HepG2 (cell line): Measurements from ENCODE around the gene TBC1D4. TPM values are rescaled to one million over a fixed set of nuclear protein-coding genes. Genes with fewer than 3 reads are reported as not detected.

Experiments
- BORCS8-MEF2B ChIP-seq: sonication (generic); formaldehyde crosslinking; IDR thresholded peaks from 2 replicates; pipeline ENCODE4 v1.8.0; 2022; ENCODE audit warnings: mild to moderate bottlenecking, missing genetic modification reagents
- ESRRA ChIP-seq: sonication (generic); formaldehyde crosslinking; IDR thresholded peaks from 2 replicates; pipeline ENCODE4 v1.5.1; 2020; ENCODE audit warnings: mild to moderate bottlenecking, low read depth, missing genetic modification reagents
- GPN1 ChIP-seq: sonication (generic); formaldehyde crosslinking; IDR thresholded peaks from 2 replicates; pipeline ENCODE4 v1.5.1; 2020; ENCODE audit warnings: missing genetic modification reagents, borderline replicate concordance
- MEF2D ChIP-seq: sonication (generic); formaldehyde crosslinking; IDR thresholded peaks from 2 replicates; pipeline ENCODE4 v1.5.1; 2020; ENCODE audit warnings: mild to moderate bottlenecking, missing genetic modification reagents
- SMAD1 ChIP-seq: sonication (generic); formaldehyde crosslinking; IDR thresholded peaks from 2 replicates; pipeline ENCODE4 v1.4.0; 2020; ENCODE audit warnings: missing genetic modification reagents, low read depth, mild to moderate bottlenecking, borderline replicate concordance
- ZKSCAN8 ChIP-seq: IDR thresholded peaks from 2 replicates; pipeline ENCODE4 v1.6.1; 2016; ENCODE audit warnings: borderline replicate concordance, missing genetic modification reagents, missing compliant biosample characterization
- ZNF773 ChIP-seq: sonication (generic); formaldehyde crosslinking; IDR thresholded peaks from 2 replicates; pipeline ENCODE4 v1.4.0; 2020; ENCODE audit warnings: missing genetic modification reagents, borderline replicate concordance
- polyA plus RNA-seq, 8 experiments: library from polyadenylated mRNA; depleted of rRNA in 3 of 8; stranded (reverse) in 7 of 8; unstranded in 1 of 8; fragments of >200 nt; fragmentation: Illumina TruSeq in 4 of 8; extraction: Trizol in 4 of 8; gene quantifications; 2 replicates each; pipeline versions ENCODE4 v1.2.1 to v1.2.3, GENCODE V29; 2011 to 2016; ENCODE audit warnings: low read depth in 4 of 8, missing spikeins in 1 of 8, mixed read lengths in 1 of 8; ENCODE audit not compliant: insufficient read depth in 1 of 8
- total RNA-seq, 5 experiments: library from RNA; depleted of rRNA; stranded (reverse); fragments of >200 nt; fragmentation: Illumina TruSeq; extraction: Trizol; gene quantifications; 2 replicates each; pipeline ENCODE4 v1.2.3, GENCODE V29; 2016; ENCODE audit warnings: low read depth in 1 of 5
- TF ChIP-seq, protein P1 (sequence below): sonication (generic); formaldehyde crosslinking; IDR thresholded peaks from 2 replicates; pipeline ENCODE4 v1.8.0; 2022; ENCODE audit warnings: missing genetic modification reagents, mild to moderate bottlenecking, borderline replicate concordance
- TF ChIP-seq, protein P2 (sequence below): sonication (generic); formaldehyde crosslinking; IDR thresholded peaks from 2 replicates; pipeline ENCODE4 v1.5.1; 2020; ENCODE audit warnings: missing genetic modification reagents, mild to moderate bottlenecking, borderline replicate concordance
- TF ChIP-seq, protein P3 (sequence below): sonication (generic); formaldehyde crosslinking; IDR thresholded peaks from 2 replicates; pipeline ENCODE4 v1.4.0; 2020; ENCODE audit warnings: mild to moderate bottlenecking, missing genetic modification reagents
- TF ChIP-seq, protein P4 (sequence below): sonication (generic); formaldehyde crosslinking; IDR thresholded peaks from 2 replicates; pipeline ENCODE4 v1.4.0; 2020; ENCODE audit warnings: mild to moderate bottlenecking, missing genetic modification reagents

The TBC1D4 gene
- total and polyA plus RNA-seq, 2 of the 13 experiments (the other 11 are each of a cell fraction or from before 2014, with no cell fraction given), result 35.9 to 64.4 TPM

DNA sequence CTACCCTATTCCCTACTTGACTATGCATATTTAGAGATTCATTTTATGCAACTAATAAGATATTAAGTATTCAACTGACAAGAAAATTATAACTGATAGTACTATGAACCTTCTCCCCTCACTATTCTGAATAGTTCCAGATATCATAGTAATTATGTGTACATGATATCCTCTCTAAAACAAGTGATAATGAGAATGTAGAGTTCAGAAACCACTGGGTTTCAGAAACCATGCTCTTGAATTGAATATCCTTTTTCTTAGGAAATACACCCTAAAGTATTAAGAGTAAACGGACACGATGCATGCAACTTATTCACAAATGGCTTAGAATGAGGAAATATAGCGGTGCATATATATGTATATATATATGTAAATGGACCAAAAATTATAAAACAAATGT is 160.9 kb downstream of the TBC1D4 start (continued):
- TF ChIP-seq, protein P1, sequence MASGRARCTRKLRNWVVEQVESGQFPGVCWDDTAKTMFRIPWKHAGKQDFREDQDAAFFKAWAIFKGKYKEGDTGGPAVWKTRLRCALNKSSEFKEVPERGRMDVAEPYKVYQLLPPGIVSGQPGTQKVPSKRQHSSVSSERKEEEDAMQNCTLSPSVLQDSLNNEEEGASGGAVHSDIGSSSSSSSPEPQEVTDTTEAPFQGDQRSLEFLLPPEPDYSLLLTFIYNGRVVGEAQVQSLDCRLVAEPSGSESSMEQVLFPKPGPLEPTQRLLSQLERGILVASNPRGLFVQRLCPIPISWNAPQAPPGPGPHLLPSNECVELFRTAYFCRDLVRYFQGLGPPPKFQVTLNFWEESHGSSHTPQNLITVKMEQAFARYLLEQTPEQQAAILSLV (CRISPR knock-in tag), result no peak
- TF ChIP-seq, protein P2, sequence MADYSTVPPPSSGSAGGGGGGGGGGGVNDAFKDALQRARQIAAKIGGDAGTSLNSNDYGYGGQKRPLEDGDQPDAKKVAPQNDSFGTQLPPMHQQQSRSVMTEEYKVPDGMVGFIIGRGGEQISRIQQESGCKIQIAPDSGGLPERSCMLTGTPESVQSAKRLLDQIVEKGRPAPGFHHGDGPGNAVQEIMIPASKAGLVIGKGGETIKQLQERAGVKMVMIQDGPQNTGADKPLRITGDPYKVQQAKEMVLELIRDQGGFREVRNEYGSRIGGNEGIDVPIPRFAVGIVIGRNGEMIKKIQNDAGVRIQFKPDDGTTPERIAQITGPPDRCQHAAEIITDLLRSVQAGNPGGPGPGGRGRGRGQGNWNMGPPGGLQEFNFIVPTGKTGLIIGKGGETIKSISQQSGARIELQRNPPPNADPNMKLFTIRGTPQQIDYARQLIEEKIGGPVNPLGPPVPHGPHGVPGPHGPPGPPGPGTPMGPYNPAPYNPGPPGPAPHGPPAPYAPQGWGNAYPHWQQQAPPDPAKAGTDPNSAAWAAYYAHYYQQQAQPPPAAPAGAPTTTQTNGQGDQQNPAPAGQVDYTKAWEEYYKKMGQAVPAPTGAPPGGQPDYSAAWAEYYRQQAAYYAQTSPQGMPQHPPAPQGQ (CRISPR knock-in tag), result no peak
- no peak for TF ChIP-seq BORCS8-MEF2B
- no peak for TF ChIP-seq MEF2D (CRISPR knock-in tag)
- TF ChIP-seq GPN1, result no peak
- no peak for TF ChIP-seq ESRRA
- TF ChIP-seq, protein P3, sequence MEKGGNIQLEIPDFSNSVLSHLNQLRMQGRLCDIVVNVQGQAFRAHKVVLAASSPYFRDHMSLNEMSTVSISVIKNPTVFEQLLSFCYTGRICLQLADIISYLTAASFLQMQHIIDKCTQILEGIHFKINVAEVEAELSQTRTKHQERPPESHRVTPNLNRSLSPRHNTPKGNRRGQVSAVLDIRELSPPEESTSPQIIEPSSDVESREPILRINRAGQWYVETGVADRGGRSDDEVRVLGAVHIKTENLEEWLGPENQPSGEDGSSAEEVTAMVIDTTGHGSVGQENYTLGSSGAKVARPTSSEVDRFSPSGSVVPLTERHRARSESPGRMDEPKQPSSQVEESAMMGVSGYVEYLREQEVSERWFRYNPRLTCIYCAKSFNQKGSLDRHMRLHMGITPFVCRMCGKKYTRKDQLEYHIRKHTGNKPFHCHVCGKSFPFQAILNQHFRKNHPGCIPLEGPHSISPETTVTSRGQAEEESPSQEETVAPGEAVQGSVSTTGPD (CRISPR knock-in tag), result no peak
- no peak for TF ChIP-seq ZNF773 (CRISPR knock-in tag)
- TF ChIP-seq, protein P4, sequence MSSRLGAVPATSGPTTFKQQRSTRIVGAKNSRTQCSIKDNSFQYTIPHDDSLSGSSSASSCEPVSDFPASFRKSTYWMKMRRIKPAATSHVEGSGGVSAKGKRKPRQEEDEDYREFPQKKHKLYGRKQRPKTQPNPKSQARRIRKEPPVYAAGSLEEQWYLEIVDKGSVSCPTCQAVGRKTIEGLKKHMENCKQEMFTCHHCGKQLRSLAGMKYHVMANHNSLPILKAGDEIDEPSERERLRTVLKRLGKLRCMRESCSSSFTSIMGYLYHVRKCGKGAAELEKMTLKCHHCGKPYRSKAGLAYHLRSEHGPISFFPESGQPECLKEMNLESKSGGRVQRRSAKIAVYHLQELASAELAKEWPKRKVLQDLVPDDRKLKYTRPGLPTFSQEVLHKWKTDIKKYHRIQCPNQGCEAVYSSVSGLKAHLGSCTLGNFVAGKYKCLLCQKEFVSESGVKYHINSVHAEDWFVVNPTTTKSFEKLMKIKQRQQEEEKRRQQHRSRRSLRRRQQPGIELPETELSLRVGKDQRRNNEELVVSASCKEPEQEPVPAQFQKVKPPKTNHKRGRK (CRISPR knock-in tag), result no peak
- no peak for TF ChIP-seq SMAD1 (CRISPR knock-in tag)
- TF ChIP-seq ZKSCAN8, result no peak
